ENCODE data around the gene SRSF4.

The SRSF4 gene

GRCh38 chr1:29122682-29123052 lies 59.0 kb downstream of the SRSF4 start:
- Histone ChIP-seq H3K4me3 (ENCODE audit: low read depth in 1 of 2, low read length in 2 of 2) (peak overlapping the region; percentile 69 to 96), H3K27me3 (ENCODE audit: control insufficient read depth in 1 of 2, insufficient read depth in 2 of 2, low read length in 2 of 2) (peaks cover 0 to 4% of the 10 kb centered on the region in 2 donors), H3K9ac (ENCODE audit: low read length) (peak overlapping the region; percentile 79), H3K4me1 (ENCODE audit: insufficient read depth, low read length) (peaks cover 34% of the 10 kb centered on the region), H3K27ac (ENCODE audit: low read depth, low read length) (peak overlapping the region; percentile 98), H3K36me3 (ENCODE audit: insufficient read depth, low read length) (no peaks in the 10 kb centered on the region), H3K9me3 (ENCODE audit: low read length) (no peaks in the 10 kb centered on the region)

GRCh38 chr1:29121936-29122681 lies 59.6 kb downstream of the SRSF4 start:
- Histone ChIP-seq H3K27ac (ENCODE audit: low read depth, low read length) (peak overlapping the region; percentile 98), H3K9ac (ENCODE audit: low read length) (peak overlapping the region; percentile 79), H3K9me3 (ENCODE audit: low read length) (no peaks in the 10 kb centered on the region), H3K4me3 (ENCODE audit: low read depth in 1 of 2, low read length in 2 of 2) (peak overlapping the region; percentile 69 to 96), H3K27me3 (ENCODE audit: control insufficient read depth in 1 of 2, insufficient read depth in 2 of 2, low read length in 2 of 2) (peaks cover 0 to 4% of the 10 kb centered on the region in 2 donors), H3K4me1 (ENCODE audit: insufficient read depth, low read length) (peaks cover 34% of the 10 kb centered on the region), H3K36me3 (ENCODE audit: insufficient read depth, low read length) (no peaks in the 10 kb centered on the region)

GRCh38 chr1:29121516-29121935 lies 60.2 kb downstream of the SRSF4 start:
- Histone ChIP-seq H3K27ac (ENCODE audit: low read depth, low read length) (peak overlapping the region; percentile 98), H3K27me3 (ENCODE audit: control insufficient read depth in 1 of 2, insufficient read depth in 2 of 2, low read length in 2 of 2) (peaks cover 0 to 4% of the 10 kb centered on the region in 2 donors)

GRCh38 chr1:29120947-29121485 lies 60.7 kb downstream of the SRSF4 start:
- H3K27me3 ChIP-seq (ENCODE audit: control insufficient read depth in 1 of 2, insufficient read depth in 2 of 2, low read length in 2 of 2) = peaks cover 0 to 4% of the 10 kb centered on the region in 2 donors

More at GRCh38 chr1:29121516-29121935, 60.2 kb downstream of the SRSF4 start:
- H3K36me3 ChIP-seq (ENCODE audit: insufficient read depth, low read length) = no peaks in the 10 kb centered on the region
- H3K9me3 ChIP-seq (ENCODE audit: low read length) = no peaks in the 10 kb centered on the region
- peak overlapping the region; percentile 69 to 96 for H3K4me3 ChIP-seq (ENCODE audit: low read depth in 1 of 2, low read length in 2 of 2)
- peak overlapping the region; percentile 79 for H3K9ac ChIP-seq (ENCODE audit: low read length)
- peaks cover 34% of the 10 kb centered on the region for H3K4me1 ChIP-seq (ENCODE audit: insufficient read depth, low read length)

GRCh38 chr1:29120367-29120766 lies 61.3 kb downstream of the SRSF4 start:
- Histone ChIP-seq H3K9me3 (ENCODE audit: low read length) (no peaks in the 10 kb centered on the region), H3K27ac (ENCODE audit: low read depth, low read length) (peak overlapping the region; percentile 68), H3K27me3 (ENCODE audit: control insufficient read depth in 1 of 2, insufficient read depth in 2 of 2, low read length in 2 of 2) (peaks cover 0 to 4% of the 10 kb centered on the region in 2 donors), H3K9ac (ENCODE audit: low read length) (no peak overlapping the region), H3K36me3 (ENCODE audit: insufficient read depth, low read length) (no peaks in the 10 kb centered on the region), H3K4me1 (ENCODE audit: insufficient read depth, low read length) (peaks cover 27% of the 10 kb centered on the region), H3K4me3 (ENCODE audit: low read depth in 1 of 2, low read length in 2 of 2) (peak overlapping the region; percentile 44 to 58)

More at GRCh38 chr1:29120947-29121485, 60.7 kb downstream of the SRSF4 start:
- H3K4me3 ChIP-seq (ENCODE audit: low read depth in 1 of 2, low read length in 2 of 2) = peak overlapping the region; percentile 44 to 58
- H3K27ac ChIP-seq (ENCODE audit: low read depth, low read length) = peak overlapping the region; percentile 68
- no peaks in the 10 kb centered on the region for H3K36me3 ChIP-seq (ENCODE audit: insufficient read depth, low read length)
- H3K9me3 ChIP-seq (ENCODE audit: low read length) = no peaks in the 10 kb centered on the region
- H3K4me1 ChIP-seq (ENCODE audit: insufficient read depth, low read length) = peaks cover 34% of the 10 kb centered on the region
- H3K9ac ChIP-seq (ENCODE audit: low read length) = no peak overlapping the region

GRCh38 chr1:29119121-29119929 lies 62.4 kb downstream of the SRSF4 start:
- Histone ChIP-seq H3K4me1 (ENCODE audit: insufficient read depth, low read length) (peaks cover 26% of the 10 kb centered on the region), H3K36me3 (ENCODE audit: insufficient read depth, low read length) (no peaks in the 10 kb centered on the region), H3K9ac (ENCODE audit: low read length) (peak overlapping the region; percentile 28), H3K27ac (ENCODE audit: low read depth, low read length) (peak overlapping the region; percentile 68), H3K27me3 (ENCODE audit: control insufficient read depth in 1 of 2, insufficient read depth in 2 of 2, low read length in 2 of 2) (peaks cover 0 to 4% of the 10 kb centered on the region in 2 donors), H3K4me3 (ENCODE audit: low read depth in 1 of 2, low read length in 2 of 2) (no peak overlapping the region), H3K9me3 (ENCODE audit: low read length) (no peaks in the 10 kb centered on the region)

GRCh38 chr1:29117381-29117780 lies 64.3 kb downstream of the SRSF4 start:
- Histone ChIP-seq H3K9me3 (ENCODE audit: low read length) (no peaks in the 10 kb centered on the region), H3K27me3 (ENCODE audit: control insufficient read depth in 1 of 2, insufficient read depth in 2 of 2, low read length in 2 of 2) (no peaks in the 10 kb centered on the region), H3K36me3 (ENCODE audit: insufficient read depth, low read length) (no peaks in the 10 kb centered on the region), H3K4me3 (ENCODE audit: low read depth in 1 of 2, low read length in 2 of 2) (no peak overlapping the region), H3K4me1 (ENCODE audit: insufficient read depth, low read length) (peaks cover 26% of the 10 kb centered on the region), H3K27ac (ENCODE audit: low read depth, low read length) (peak overlapping the region; percentile 52), H3K9ac (ENCODE audit: low read length) (no peak overlapping the region)

- H3K27ac ChIP-seq (ENCODE audit: low read depth, low read length) = no peak overlapping the region
- H3K9me3 ChIP-seq (ENCODE audit: low read length) = no peaks in the 10 kb centered on the region
- no peak overlapping the region for H3K4me3 ChIP-seq (ENCODE audit: low read depth in 1 of 2, low read length in 2 of 2)
- peaks cover 3% of the 10 kb centered on the region for H3K36me3 ChIP-seq (ENCODE audit: insufficient read depth, low read length)
- peaks cover 12% of the 10 kb centered on the region for H3K4me1 ChIP-seq (ENCODE audit: insufficient read depth, low read length)
- H3K9ac ChIP-seq (ENCODE audit: low read length) = no peak overlapping the region
- H3K27me3 ChIP-seq (ENCODE audit: control insufficient read depth in 1 of 2, insufficient read depth in 2 of 2, low read length in 2 of 2) = no peaks in the 10 kb centered on the region
Measured at GRCh38 chr1:29114654-29115053, 67.0 kb downstream of the SRSF4 start.

- Histone ChIP-seq H3K4me3 (ENCODE audit: low read depth in 1 of 2, low read length in 2 of 2) (no peak overlapping the region), H3K9ac (ENCODE audit: low read length) (no peak overlapping the region), H3K27ac (ENCODE audit: low read depth, low read length) (no peak overlapping the region), H3K4me1 (ENCODE audit: insufficient read depth, low read length) (peaks cover 2% of the 10 kb centered on the region), H3K36me3 (ENCODE audit: insufficient read depth, low read length) (peaks cover 3% of the 10 kb centered on the region), H3K9me3 (ENCODE audit: low read length) (no peaks in the 10 kb centered on the region), H3K27me3 (ENCODE audit: control insufficient read depth in 1 of 2, insufficient read depth in 2 of 2, low read length in 2 of 2) (no peaks in the 10 kb centered on the region)
Measured at GRCh38 chr1:29113413-29114117, 68.1 kb downstream of the SRSF4 start.

- H3K4me3 ChIP-seq (ENCODE audit: low read depth in 1 of 2, low read length in 2 of 2) = no peak overlapping the region
- H3K27me3 ChIP-seq (ENCODE audit: control insufficient read depth in 1 of 2, insufficient read depth in 2 of 2, low read length in 2 of 2) = no peaks in the 10 kb centered on the region
- H3K4me1 ChIP-seq (ENCODE audit: insufficient read depth, low read length) = no peaks in the 10 kb centered on the region
- H3K9me3 ChIP-seq (ENCODE audit: low read length) = no peaks in the 10 kb centered on the region
- peaks cover 3% of the 10 kb centered on the region for H3K36me3 ChIP-seq (ENCODE audit: insufficient read depth, low read length)
- H3K27ac ChIP-seq (ENCODE audit: low read depth, low read length) = no peak overlapping the region
- H3K9ac ChIP-seq (ENCODE audit: low read length) = no peak overlapping the region
Measured at GRCh38 chr1:29112705-29113412, 68.8 kb downstream of the SRSF4 start.
